Upper lobe of left lung (tissue), 4 donors: ENCODE results near the gene AK9.

ENCODE experiments used
- CTCF ChIP-seq, 6 experiments: fragments of 450-650 bp in 4 of 6; fragments of 200-600 bp in 2 of 6; sonication (generic) in 2 of 6; IDR thresholded peaks; one replicate each; pipeline ENCODE4 v1.5.1; 2016 to 2019; ENCODE audit warnings: antibody characterized with exemption in 6 of 6
- EP300 ChIP-seq, 4 donors: sonication (generic); formaldehyde crosslinking; IDR thresholded peaks; one replicate each; pipeline ENCODE4 v1.5.1; 2017; ENCODE audit warnings: antibody characterized with exemption in 4 of 4, control low read depth in 2 of 4
- POLR2A ChIP-seq, 4 donors: fragments of 450-650 bp; IDR thresholded peaks; one replicate each; pipeline ENCODE4 v1.5.1; 2016 to 2017; ENCODE audit warnings: antibody characterized with exemption in 4 of 4, mild to moderate bottlenecking in 2 of 4
- POLR2AphosphoS5 ChIP-seq, 2 donors: sonication (generic); formaldehyde crosslinking; IDR thresholded peaks; one replicate each; pipeline ENCODE4 v1.5.1; 2017; ENCODE audit warnings: antibody characterized with exemption in 2 of 2

GRCh38 chr6:109453156-109453555 lies 237.8 kb downstream of the AK9 start:
- TF ChIP-seq POLR2A (IDR thresholded peaks at IDR 0.05): no peak
- no peak for TF ChIP-seq POLR2AphosphoS5 (IDR thresholded peaks at IDR 0.05)
- TF ChIP-seq CTCF (IDR thresholded peaks at IDR 0.05): no peak
- no peak for TF ChIP-seq EP300 (IDR thresholded peaks at IDR 0.05)
